ENCODE measurements around the gene THPO.

THPO gene

GRCh38 chr3:184357248-184358123, 20.5 kb downstream of the THPO start:
- H3K4me3 ChIP-seq (ENCODE audit: low read length), result no peak overlapping the region

DNA sequence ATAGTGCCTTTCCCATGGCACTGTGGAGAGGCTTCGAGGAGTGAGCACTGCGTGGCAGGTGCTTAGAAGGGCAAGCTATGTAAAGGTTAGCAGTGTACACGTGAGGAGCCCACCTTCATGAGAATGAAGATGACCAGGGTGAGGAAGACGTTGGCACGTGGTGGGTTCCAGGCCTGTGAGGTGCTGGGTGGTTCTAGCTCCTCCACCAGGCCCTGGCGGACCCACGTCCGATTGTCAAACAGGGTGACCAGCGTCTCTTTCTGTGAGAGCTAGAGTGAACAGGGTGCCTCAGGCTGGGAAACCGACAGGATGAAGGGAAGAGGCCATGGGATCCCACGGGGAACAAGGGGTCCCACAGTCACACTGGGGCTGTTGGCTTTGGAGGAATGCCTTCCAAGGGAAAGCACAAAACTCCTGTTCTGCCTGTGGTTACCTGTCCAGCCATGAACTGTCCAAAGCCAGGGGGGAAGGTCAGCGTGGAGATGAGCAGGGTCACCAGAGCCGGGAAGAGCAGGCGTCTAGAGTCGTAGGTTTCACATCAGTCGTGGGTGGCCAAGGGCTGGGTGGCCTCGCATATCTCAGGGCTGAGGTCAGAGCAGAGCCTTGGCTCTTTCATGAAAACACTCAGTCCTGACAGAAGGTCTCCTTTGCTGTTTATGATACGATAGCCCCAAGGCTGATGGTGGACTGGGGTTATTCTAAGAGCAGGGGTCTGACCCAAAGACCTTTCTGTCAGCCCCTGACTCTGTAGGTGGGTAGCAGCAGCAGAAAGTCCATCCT, 22.6 kb downstream of the THPO start:
- no peak overlapping the region for H3K4me3 ChIP-seq (ENCODE audit: low read length)
- H3K36me3 ChIP-seq (ENCODE audit: control insufficient read depth, low read length), result no peaks in the 10 kb centered on the region
- H4K20me1 ChIP-seq (ENCODE audit: control insufficient read depth, insufficient read depth, low read depth, low read length), result no peaks in the 10 kb centered on the region
- H3F3A ChIP-seq (ENCODE audit: control insufficient read depth, insufficient read depth), result no peaks in the 10 kb centered on the region
- no peaks in the 10 kb centered on the region for H3K27me3 ChIP-seq (ENCODE audit: control insufficient read depth, low read length)
- no peak overlapping the region for H3K27ac ChIP-seq (ENCODE audit: low read depth, low read length)
- peaks cover 4% of the 10 kb centered on the region for H3K4me1 ChIP-seq (ENCODE audit: control insufficient read depth, low read length)
- H3K79me2 ChIP-seq (ENCODE audit: control insufficient read depth, low read length), result no peaks in the 10 kb centered on the region
- H3K4me2 ChIP-seq (ENCODE audit: low read length), result no peak overlapping the region
- H3K9me3 ChIP-seq (ENCODE audit: control insufficient read depth, insufficient read depth, low read length), result no peaks in the 10 kb centered on the region
- TF ChIP-seq EZH2phosphoT487 (IDR thresholded peaks at IDR 0.05; ENCODE audit: borderline replicate concordance, low read length) (no peak), CTCF (IDR thresholded peaks at IDR 0.05; ENCODE audit: low read depth, low read length, poor library complexity, severe bottlenecking) (no peak)
- H3K9me2 ChIP-seq (replicated peaks; ENCODE audit: control insufficient read depth, low read length), result no peaks in the 10 kb centered on the region

More at GRCh38 chr3:184357248-184358123, 20.5 kb downstream of the THPO start:
- Histone ChIP-seq H3K4me1 (ENCODE audit: control insufficient read depth, low read length) (peaks cover 13% of the 10 kb centered on the region), H3F3A (ENCODE audit: control insufficient read depth, insufficient read depth) (no peaks in the 10 kb centered on the region), H3K36me3 (ENCODE audit: control insufficient read depth, low read length) (peaks cover 6% of the 10 kb centered on the region; the same call in 1 of the 2 replicates), H4K20me1 (ENCODE audit: control insufficient read depth, insufficient read depth, low read depth, low read length) (no peaks in the 10 kb centered on the region), H3K9me2 (replicated peaks; ENCODE audit: control insufficient read depth, low read length) (no peaks in the 10 kb centered on the region), H3K79me2 (ENCODE audit: control insufficient read depth, low read length) (peaks cover 8% of the 10 kb centered on the region), H3K27ac (ENCODE audit: low read depth, low read length) (no peak overlapping the region), H3K4me2 (ENCODE audit: low read length) (no peak overlapping the region), H3K27me3 (ENCODE audit: control insufficient read depth, low read length) (no peaks in the 10 kb centered on the region), H3K9me3 (ENCODE audit: control insufficient read depth, insufficient read depth, low read length) (no peaks in the 10 kb centered on the region)
- TF ChIP-seq CTCF (IDR thresholded peaks at IDR 0.05; ENCODE audit: low read depth, low read length, poor library complexity, severe bottlenecking), result no peak
- no peak for TF ChIP-seq EZH2phosphoT487 (IDR thresholded peaks at IDR 0.05; ENCODE audit: borderline replicate concordance, low read length)

- H3K9me2 ChIP-seq (replicated peaks; ENCODE audit: control insufficient read depth, low read length), result no peaks in the 10 kb centered on the region
- no peaks in the 10 kb centered on the region for H3K79me2 ChIP-seq (ENCODE audit: control insufficient read depth, low read length)
- peaks cover 3% of the 10 kb centered on the region; the same call in 1 of the 2 replicates for H3K4me1 ChIP-seq (ENCODE audit: control insufficient read depth, low read length)
- no peaks in the 10 kb centered on the region for H3F3A ChIP-seq (ENCODE audit: control insufficient read depth, insufficient read depth)
- H4K20me1 ChIP-seq (ENCODE audit: control insufficient read depth, insufficient read depth, low read depth, low read length), result no peaks in the 10 kb centered on the region
- no peak overlapping the region for H3K4me3 ChIP-seq (ENCODE audit: low read length)
- no peaks in the 10 kb centered on the region for H3K36me3 ChIP-seq (ENCODE audit: control insufficient read depth, low read length)
- H3K27me3 ChIP-seq (ENCODE audit: control insufficient read depth, low read length), result no peaks in the 10 kb centered on the region
- H3K27ac ChIP-seq (ENCODE audit: low read depth, low read length), result no peak overlapping the region
- no peaks in the 10 kb centered on the region for H3K9me3 ChIP-seq (ENCODE audit: control insufficient read depth, insufficient read depth, low read length)
- TF ChIP-seq CTCF (IDR thresholded peaks at IDR 0.05; ENCODE audit: low read depth, low read length, poor library complexity, severe bottlenecking) (no peak), EZH2phosphoT487 (IDR thresholded peaks at IDR 0.05; ENCODE audit: borderline replicate concordance, low read length) (no peak)
- no peak overlapping the region for H3K4me2 ChIP-seq (ENCODE audit: low read length)
Measured at GRCh38 chr3:184354754-184355153, 23.3 kb downstream of the THPO start.

Measured in DOHH2 (cell line).